OCI-LY3 (cell line): ENCODE data around the gene ABCC6.
"Not testable (repeated sequence)": the region's sequence is repeated elsewhere in the genome, so short reads cannot be mapped to it uniquely, and the experiment has no call there.

Experiments used
- CTCF ChIP-seq: fragments of 200-600, 300-600 bp; sonication (generic); IDR thresholded peaks from 2 replicates; pipeline ENCODE4 v1.5.1; 2014; ENCODE audit warnings: antibody characterized with exemption, low read length, low read depth
- EZH2phosphoT487 ChIP-seq: fragments of 200-600 bp; shearing (Covaris generic); IDR thresholded peaks from 2 replicates; pipeline ENCODE4 v1.6.1; 2018; ENCODE audit warnings: antibody characterized with exemption, mixed run types, low read depth

DNA sequence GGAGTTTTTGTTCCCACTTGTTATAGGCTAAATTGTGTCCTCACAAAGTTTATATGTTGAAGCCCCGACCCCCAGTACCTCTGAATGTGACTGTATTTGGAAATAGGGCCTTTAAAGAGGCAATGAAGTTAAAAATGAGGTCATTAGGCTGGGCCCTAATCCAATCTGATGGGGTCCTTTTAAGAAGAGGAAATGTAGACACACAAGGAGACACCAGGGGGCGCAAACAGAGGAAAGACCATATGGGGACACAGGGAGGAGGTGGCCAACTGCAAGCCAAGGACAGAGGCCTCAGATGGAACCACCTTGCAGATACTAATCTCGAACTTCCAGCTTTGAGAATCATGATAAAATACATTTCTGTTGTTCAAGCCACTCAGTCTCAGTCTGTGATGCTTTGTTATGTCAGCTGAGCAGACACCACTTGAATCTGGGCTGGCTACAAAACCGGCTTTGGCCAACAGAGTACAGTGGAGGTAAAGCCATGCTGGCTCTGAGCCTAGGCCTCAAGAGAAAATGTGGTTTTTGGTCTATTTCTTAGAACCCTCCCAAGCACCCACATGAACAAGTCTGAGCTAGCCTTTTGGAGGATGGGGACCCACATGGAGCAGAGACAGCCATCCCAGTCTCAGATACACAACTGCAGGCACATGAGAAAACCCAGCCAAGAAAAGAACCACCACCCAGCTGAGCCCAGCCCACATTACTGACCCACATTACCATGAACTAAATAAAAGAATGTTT lies 20.7 kb downstream of the ABCC6 start:
- peak; percentile 32; the same call in 1 of the 2 replicates for TF ChIP-seq CTCF
- TF ChIP-seq EZH2phosphoT487: not testable (repeated sequence)
